IPS-NIHi7 (cell line): ENCODE results near the gene MARS1.
"Not testable (repeated sequence)": the region's sequence is repeated elsewhere in the genome, so short reads cannot be mapped to it uniquely, and the experiment has no call there.

Source experiments
- DNase-seq: peaks from one replicate; pipeline ENCODE4 v3.0.0; 2012; ENCODE audit warnings: mixed read lengths; ENCODE audit errors: extremely low spot score

Gene MARS1

DNA sequence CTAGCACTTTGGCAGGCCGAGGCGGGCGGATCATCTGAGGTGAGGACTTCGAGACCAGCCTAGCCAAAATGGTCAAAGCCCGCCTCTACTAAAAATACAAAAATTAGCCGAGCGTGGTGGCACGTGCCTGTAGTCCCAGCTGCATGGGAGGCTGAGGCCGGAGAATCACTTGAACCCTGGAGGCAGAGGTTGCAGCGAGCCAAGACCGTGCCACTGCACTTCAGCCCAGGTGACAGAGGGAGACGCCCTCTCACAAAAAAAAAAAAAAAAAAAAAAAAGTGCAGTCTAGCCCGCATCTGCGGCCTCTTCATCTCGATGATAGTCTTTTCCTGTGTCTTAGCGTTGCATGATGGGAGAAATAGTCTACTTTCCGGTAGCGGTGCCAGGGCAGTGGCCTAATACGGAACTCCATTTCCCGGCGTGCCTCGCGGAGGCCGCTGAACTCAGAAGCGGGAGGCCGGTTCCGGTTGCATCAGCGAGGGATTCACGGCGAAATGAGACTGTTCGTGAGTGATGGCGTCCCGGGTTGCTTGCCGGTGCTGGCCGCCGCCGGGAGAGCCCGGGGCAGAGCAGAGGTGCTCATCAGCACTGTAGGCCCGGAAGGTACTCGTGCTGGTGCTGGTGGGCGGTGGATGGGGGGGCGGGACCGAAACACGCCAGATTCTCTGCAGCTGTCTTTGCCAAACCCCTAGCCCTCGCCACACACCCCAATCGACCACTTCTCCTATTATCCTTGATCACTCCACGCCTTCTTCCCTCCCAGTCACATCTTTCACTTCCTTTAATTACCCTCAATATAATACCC, at the start of gene MARS1:
Gene MARS1 (plus strand): TSS at position 472 of the 805 bp plus-strand sequence. CDS start 23 bp downstream, at position 495.
- peak; percentile 92 for DNase-seq

DNA sequence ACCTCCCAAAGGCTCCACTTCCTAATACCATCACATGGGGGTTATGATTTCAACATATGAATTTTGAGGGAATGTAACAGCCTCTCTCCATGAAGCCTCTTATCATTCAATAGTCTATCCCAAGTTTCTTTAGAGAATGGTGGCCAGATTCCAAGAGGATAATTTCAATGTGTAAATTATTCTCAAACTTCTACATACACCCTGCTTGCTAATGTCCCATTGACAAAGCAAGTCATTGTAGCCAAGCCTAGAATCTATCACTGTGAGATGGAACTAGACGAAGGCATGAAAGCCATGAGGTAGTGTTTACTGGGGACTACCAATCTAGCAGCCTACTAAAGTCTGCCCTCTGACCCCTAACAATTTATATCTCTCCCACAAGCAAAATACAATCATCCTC, 49.5 kb upstream of the MARS1 start:
- DNase-seq = no peak

DNA sequence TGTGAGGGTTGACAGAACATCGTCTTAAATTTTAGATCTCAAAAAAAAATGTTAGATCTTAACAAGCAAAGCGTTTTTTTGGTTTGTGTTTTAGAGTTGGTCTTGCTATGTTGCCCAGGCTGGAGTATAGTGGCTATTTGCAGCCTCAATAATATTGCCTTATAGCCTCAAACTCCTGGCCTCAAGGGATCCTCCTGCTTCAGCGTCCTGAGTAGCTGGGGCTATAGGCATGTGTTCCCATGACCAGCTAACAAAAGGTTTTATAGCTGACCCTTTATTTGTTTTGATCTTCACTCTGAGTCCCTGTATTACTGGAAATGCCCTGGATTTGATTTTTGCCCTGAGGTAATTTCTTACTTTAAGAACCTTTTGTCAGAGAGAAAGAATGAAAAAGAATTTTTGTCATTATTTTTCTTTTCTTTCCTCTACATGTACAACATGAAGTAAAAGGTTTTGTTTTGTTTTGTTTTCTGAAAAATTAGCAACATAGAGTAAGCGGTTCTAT, 48.1 kb upstream of the MARS1 start:
- no peak for DNase-seq

DNA sequence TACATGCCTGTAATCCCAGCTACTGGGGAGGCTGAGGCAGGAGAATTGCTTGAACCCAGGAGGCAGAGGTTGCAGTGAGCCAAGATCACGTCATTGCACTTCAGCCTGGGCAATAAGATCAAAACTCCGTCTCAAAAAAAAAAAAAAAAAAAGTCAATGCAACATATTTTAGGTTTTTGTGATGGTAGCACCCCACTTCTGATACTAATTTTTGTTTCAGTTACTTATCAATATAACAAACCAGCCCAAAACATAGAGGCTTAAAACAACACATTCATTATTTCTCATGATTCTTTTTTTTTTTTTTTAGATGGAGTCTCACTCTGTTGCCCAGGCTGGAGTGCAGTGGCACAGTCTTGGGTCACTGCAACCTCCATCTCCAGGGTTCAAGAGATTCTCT, 46.5 kb upstream of the MARS1 start:
- DNase-seq = not testable (repeated sequence)

DNA sequence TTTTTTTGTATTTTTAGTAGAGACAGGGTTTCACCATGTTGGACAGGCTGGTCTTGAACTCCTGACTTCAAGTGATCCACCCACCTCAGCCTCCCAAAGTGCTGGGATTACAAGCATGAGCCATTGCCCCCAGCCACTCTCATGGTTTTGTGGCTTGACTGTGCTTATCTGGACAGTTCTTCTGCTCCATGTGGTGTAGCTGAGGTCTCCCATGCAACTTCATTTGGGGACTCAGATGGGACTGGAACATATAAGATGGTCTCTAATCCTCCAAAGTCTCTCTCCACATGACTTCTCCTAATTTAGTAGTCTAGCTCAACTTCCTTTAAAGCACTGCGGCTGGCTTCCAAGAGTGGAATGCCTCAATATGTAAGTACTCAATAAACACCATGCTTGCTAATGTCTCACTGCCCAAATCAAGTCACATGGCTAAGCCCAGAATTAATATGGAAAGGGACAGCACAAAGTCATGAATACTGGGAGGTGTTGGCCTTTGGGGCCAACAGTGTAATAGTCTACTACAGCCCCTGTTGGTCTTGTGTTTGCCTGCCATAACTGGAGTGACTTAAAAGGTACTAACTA, 45.9 kb upstream of the MARS1 start:
- no peak for DNase-seq

DNA sequence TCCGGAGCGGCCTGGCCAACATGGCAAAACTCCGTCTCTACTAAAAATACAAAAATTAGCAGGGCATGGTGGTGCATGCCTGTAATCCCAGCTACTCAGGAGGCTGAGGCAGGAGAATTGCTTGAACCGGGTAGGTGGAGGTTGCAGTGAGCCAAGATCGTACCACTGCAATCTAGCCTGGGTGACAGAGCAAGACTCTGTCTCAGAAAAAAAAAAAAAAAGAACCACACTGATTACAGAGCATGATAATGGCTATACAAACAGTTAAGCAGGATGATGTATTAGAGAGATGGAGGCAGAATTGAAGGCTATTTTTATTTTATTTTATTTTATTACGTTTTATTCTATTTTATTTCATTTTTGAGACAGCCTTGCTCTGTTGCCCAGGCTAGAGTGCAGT, 43.5 kb upstream of the MARS1 start:
- DNase-seq = not testable (repeated sequence)

DNA sequence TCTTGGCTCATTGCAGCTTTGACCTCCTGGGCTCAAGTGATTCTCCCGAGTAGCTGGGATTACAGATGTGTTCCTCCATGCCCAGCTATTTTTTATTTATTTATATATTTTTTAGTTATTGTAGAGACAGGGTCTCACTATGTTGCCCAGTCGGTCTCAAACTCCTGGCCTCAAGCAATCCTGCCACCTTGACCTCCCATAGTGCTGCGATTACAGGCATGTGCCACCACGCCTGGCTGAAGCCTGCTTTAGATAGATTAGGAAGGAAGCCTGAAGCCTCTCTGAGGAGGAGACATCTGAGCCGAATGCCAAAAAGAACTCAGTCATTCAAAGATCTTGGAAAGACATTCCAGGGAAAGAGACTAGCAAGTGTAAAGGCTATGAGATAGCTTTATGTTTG, 43.1 kb upstream of the MARS1 start:
- DNase-seq = no peak

DNA sequence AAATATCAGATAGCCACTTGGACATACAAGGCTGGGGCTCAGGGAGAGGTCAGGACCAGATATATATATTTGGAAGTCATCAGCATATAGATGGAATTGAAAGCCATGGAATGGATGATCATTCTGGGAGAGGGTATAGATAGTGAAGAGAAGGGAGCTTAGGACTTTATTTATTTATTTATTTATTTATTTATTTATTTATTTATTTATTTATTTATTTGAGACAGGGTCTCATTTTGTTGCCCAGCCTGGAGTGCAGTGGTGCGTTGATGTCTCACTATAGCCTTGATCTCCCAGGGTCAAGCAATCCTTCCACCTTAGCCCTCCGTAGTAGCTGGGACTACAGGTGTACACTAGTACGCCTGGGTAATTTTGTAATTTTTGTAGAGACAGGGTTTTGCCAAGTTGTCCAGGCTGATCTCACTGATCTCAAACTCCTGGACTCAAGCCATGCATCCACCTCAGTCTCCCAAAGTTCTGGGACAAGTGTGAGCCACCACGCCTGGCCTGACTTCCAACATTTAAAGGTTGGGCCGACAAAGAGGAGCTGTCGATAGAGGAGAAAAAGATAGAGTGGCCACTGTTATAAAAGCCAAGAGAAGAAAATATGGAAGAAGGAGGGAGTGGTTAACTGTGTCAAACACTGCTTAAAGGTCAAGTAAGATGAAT, 41.4 kb upstream of the MARS1 start:
- no peak for DNase-seq

DNA sequence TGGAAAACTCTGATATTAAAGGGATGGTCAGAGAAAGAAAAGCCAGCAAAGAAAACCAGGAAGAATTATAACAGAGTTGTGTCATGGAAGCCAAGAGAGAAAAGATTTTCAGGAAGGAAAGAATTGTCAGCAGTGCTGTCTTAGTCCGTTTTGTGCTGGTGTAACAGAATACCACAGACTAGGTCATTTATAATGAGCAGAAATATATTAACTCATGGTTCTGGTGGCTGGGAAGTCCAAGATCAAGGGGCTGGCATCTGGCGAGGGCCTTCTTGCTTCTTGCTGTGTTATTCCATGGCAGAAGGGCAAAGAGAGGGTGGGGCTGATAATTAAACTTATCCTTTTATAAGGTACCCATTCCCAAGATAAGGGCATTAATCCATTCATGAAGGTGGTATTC, 39.2 kb upstream of the MARS1 start:
- DNase-seq = no peak

DNA sequence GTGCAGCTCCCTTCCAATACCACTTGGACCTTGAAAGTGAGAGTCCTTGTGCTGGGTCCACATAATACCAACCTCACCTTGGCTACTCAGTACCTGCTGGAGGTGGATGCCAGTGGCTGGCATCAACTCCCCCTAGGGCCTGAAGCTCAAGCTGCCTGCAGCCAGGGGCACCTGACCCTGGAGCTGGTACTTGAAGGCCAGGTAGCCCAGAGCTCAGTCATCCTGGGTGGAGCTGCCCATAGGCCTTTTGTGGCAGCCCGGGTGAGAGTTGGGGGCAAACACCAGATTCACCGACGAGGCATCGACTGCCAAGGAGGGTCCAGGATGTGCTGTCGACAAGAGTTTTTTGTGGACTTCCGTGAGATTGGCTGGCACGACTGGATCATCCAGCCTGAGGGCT, 38.5 kb upstream of the MARS1 start:
- DNase-seq = no peak

DNA sequence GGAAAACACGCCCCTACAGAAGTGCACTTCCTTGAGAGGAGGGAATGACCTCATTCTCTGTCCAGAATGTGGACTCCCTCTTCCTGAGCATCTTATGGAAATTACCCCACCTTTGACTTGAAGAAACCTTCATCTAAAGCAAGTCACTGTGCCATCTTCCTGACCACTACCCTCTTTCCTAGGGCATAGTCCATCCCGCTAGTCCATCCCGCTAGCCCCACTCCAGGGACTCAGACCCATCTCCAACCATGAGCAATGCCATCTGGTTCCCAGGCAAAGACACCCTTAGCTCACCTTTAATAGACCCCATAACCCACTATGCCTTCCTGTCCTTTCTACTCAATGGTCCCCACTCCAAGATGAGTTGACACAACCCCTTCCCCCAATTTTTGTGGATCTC, 37.8 kb upstream of the MARS1 start:
- no peak for DNase-seq

DNA sequence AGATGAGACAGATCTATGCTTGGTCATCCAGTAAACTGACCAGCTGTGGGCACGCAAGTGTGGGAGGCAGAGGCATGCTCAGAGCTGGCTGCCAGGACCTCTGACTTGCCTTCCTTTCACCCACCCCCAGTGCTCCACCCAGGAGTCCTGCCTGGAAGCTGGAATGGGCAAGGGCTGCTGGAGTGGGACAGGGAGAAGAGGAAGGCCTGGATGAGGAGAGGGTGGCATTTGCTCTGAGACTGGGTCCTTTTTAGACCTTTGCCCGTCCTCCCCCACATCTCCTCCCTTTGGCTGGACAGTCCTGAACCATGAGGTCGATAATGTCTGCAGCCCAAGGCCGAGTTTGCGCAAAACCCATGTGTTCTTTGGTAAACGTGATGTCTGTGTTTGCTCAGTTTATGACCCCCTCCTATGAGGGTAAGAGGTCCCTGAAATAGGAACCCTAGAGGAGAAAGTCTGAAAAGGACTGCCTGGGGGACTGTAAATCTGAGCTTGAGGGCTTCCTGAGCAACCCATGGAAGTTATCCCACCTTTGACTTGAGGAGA, 36.6 kb upstream of the MARS1 start:
- DNase-seq = no peak

DNA sequence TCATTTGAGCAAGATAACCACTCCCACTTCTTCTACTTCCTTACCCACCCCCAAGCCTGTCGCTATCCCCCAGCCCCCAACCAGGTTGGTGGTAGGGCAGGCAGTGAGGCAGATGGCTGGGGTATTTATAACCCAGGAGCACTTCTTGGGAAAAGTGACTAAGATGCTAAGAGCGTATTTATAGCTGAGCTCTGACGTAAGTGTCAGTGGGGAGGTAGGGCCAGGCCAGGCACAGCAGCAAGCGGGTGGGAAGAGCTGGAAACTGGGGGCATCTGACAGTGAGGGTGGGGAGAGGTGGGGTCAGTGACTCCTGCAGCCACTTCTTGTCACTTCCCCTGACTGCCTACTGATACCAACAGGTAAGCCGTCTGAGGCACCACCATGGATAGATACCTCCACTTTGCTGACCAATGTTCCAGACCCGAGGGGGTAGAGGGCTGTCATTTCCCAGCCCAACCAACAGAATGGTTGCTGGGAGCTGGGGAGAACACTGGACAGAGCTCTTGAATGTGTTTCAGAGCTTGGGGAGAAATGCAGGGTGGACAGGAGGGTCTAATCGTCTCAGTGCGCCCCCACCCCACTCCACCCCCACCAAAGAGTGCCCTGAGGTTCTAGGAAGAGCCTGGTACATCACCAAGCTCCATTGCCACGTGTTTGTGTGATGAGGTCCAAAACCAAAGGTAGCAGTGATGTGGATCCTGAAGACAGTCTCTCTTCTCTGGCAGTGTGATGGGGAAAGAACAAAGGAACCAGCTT, 35.5 kb upstream of the MARS1 start:
- peak; percentile 28 for DNase-seq

DNA sequence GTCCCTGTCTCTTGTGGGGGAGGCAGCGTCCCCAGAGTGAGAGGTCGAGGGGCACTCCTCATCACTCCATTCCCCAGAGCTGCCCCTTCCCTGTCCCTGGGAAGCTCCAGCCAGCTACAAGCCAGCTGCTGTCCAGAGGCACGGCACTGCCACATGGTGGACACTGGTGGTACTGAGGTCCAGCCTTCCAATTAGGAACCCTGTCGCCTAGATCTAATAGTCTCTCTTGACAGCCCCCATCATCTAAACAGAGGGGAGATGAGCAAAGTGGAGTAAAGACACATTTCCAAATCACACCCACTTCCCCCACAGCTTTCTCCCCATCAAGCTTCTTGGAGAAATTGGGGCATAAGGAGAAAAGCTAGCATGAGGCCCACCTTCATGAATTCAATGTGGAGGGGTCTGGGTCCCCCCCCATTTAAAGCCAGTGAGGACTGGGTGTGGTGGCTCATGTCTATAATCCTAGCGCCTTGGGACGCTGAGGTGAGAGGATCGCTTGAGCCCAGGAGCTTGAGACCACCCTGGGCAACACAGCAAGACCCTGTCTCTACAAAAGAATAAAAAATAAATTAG, 34.8 kb upstream of the MARS1 start:
- peak; percentile 75 for DNase-seq

DNA sequence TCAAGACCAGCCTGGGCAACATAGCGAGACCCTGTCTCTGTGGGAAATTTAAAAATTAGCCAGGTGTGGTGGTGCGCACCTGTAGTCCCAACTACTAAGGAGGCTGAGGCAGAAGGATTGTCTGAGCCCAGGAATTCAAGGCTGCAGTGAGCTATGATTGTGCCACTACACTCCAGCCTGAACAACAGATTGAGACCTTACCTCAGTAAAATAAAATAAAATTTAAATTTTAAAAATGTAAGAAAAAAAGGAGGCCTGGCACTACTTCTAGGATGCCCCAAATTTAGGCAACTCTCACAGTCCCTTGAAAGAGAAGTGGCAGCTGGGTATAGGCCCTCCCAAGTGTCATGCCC, 33.7 kb upstream of the MARS1 start:
- DNase-seq = no peak

DNA sequence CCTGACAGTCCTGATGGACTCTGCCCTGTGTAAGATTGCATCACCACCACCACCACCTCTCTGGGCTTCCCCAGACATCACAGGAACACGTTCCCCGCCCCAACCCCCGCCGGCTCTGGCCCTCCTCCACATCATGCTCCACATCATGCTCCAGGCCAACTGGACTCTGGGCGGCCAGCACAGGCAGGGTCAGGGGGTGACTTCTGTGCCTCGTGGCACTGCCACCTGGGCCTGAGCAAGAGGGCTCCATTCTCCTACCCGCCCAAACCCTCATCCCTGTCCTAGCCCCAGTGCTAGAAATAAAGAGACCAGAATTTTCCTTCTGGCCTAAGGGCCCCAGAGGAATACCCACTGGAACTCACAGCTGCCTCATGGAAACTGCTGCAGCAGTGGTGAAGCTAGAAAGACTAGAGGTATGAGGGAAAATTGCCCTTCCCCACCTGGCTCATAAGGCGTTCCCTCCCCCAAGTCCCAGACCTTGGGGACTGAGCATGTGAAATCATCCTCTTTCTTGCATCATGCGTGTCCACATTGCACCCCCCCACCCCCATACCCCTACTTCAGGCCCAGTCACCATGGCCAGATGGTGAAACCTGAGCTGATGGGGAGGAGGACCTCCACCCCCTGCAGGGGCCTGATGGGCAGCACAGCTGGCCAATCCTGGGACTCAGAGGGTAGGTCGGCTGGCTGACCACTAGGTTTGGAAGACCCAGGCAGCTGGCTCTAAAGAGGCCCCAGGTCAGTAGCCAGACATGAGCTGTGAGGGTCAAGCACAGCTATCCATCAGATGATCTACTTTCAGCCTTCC, 33.1 kb upstream of the MARS1 start, which contains the start of gene INHBE:
Gene INHBE (plus strand): TSS at position 742 of the 808 bp plus-strand sequence. CDS start 230 bp downstream, outside the sequence.
- DNase-seq = peak; percentile 74

DNA sequence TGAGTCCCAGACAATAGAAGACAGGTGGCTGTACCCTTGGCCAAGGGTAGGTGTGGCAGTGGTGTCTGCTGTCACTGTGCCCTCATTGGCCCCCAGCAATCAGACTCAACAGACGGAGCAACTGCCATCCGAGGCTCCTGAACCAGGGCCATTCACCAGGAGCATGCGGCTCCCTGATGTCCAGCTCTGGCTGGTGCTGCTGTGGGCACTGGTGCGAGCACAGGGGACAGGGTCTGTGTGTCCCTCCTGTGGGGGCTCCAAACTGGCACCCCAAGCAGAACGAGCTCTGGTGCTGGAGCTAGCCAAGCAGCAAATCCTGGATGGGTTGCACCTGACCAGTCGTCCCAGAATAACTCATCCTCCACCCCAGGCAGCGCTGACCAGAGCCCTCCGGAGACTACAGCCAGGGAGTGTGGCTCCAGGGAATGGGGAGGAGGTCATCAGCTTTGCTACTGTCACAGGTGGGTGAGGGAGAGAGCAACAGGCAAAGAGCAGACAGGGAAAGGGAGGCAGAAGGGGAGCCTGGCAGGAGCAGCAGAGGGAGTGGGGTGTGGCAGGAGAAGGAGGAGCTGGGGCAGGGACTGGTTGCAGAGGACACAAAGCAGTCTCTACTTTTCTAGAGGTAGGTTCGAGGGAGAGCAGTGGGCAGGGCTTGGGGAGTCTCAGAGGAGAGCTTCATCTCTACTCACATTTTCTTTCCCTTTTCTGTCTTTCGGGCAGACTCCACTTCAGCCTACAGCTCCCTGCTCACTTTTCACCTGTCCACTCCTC, 32.3 kb upstream of the MARS1 start:
- DNase-seq = no peak

DNA sequence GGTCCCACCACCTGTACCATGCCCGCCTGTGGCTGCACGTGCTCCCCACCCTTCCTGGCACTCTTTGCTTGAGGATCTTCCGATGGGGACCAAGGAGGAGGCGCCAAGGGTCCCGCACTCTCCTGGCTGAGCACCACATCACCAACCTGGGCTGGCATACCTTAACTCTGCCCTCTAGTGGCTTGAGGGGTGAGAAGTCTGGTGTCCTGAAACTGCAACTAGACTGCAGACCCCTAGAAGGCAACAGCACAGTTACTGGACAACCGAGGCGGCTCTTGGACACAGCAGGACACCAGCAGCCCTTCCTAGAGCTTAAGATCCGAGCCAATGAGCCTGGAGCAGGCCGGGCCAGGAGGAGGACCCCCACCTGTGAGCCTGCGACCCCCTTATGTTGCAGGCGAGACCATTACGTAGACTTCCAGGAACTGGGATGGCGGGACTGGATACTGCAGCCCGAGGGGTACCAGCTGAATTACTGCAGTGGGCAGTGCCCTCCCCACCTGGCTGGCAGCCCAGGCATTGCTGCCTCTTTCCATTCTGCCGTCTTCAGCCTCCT, 31.6 kb upstream of the MARS1 start:
- DNase-seq = peak; percentile 60

DNA sequence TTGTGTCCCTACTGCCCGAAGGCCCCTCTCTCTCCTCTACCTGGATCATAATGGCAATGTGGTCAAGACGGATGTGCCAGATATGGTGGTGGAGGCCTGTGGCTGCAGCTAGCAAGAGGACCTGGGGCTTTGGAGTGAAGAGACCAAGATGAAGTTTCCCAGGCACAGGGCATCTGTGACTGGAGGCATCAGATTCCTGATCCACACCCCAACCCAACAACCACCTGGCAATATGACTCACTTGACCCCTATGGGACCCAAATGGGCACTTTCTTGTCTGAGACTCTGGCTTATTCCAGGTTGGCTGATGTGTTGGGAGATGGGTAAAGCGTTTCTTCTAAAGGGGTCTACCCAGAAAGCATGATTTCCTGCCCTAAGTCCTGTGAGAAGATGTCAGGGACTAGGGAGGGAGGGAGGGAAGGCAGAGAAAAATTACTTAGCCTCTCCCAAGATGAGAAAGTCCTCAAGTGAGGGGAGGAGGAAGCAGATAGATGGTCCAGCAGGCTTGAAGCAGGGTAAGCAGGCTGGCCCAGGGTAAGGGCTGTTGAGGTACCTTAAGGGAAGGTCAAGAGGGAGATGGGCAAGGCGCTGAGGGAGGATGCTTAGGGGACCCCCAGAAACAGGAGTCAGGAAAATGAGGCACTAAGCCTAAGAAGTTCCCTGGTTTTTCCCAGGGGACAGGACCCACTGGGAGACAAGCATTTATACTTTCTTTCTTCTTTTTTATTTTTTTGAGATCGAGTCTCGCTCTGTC, 31.0 kb upstream of the MARS1 start:
- DNase-seq = no peak
